GM06990 (cell line): Measurements from ENCODE around the gene CCDC33.

ENCODE experiments used
- DNase-seq: peaks from one replicate; pipeline ENCODE4 v3.0.0-alpha.2; 2011; ENCODE audit not compliant: insufficient read length; ENCODE audit errors: extremely low read depth
- H3K27me3 ChIP-seq: replicated peaks from 2 replicates; pipeline ENCODE4 v1.6.0; 2011; ENCODE audit warnings: low read length; ENCODE audit not compliant: control insufficient read depth, insufficient read depth
- H3K36me3 ChIP-seq: 2 replicates; pipeline ENCODE4 v1.5.1; 2011; ENCODE audit warnings: low read length; ENCODE audit not compliant: control insufficient read depth, insufficient read depth
- H3K4me3 ChIP-seq: replicated peaks from 2 replicates; pipeline ENCODE4 v1.5.1; 2011; ENCODE audit warnings: low read depth, mild to moderate bottlenecking, control low read depth, low read length
- TF ChIP-seq, protein P1 (sequence below): IDR thresholded peaks from 2 replicates; pipeline ENCODE4 v1.5.1; 2011; ENCODE audit warnings: low read length, control low read depth, mild to moderate bottlenecking, inconsistent platforms; ENCODE audit not compliant: insufficient read depth, poor library complexity, severe bottlenecking

Gene CCDC33

DNA sequence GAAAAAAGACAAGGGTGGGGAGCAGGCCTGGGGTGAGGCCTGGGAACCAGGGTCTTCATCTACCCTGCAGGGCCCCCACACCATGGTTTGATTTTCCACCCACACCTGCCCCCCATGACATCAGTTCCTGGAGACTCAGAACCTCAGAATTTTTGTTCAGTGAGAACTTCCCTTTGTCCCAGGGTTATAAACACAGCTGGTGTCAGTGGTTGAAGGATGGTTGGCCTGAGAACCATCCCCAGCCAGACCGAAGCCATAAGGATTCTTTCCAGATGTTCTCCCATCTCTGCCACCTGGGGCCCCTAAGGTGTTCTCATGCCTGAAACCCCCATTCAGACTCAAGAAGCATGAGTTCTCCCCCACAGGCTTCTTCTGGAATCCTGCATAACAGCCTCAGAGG is 16.6 kb downstream of the CCDC33 start:
- TF ChIP-seq, protein P1, sequence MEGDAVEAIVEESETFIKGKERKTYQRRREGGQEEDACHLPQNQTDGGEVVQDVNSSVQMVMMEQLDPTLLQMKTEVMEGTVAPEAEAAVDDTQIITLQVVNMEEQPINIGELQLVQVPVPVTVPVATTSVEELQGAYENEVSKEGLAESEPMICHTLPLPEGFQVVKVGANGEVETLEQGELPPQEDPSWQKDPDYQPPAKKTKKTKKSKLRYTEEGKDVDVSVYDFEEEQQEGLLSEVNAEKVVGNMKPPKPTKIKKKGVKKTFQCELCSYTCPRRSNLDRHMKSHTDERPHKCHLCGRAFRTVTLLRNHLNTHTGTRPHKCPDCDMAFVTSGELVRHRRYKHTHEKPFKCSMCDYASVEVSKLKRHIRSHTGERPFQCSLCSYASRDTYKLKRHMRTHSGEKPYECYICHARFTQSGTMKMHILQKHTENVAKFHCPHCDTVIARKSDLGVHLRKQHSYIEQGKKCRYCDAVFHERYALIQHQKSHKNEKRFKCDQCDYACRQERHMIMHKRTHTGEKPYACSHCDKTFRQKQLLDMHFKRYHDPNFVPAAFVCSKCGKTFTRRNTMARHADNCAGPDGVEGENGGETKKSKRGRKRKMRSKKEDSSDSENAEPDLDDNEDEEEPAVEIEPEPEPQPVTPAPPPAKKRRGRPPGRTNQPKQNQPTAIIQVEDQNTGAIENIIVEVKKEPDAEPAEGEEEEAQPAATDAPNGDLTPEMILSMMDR = no peak
- H3K4me3 ChIP-seq = no peak overlapping the region
- H3K36me3 ChIP-seq = no peaks in the 10 kb centered on the region
- no peak for DNase-seq
- H3K27me3 ChIP-seq = peaks cover 2% of the 10 kb centered on the region; the same call in 1 of the 2 replicates

DNA sequence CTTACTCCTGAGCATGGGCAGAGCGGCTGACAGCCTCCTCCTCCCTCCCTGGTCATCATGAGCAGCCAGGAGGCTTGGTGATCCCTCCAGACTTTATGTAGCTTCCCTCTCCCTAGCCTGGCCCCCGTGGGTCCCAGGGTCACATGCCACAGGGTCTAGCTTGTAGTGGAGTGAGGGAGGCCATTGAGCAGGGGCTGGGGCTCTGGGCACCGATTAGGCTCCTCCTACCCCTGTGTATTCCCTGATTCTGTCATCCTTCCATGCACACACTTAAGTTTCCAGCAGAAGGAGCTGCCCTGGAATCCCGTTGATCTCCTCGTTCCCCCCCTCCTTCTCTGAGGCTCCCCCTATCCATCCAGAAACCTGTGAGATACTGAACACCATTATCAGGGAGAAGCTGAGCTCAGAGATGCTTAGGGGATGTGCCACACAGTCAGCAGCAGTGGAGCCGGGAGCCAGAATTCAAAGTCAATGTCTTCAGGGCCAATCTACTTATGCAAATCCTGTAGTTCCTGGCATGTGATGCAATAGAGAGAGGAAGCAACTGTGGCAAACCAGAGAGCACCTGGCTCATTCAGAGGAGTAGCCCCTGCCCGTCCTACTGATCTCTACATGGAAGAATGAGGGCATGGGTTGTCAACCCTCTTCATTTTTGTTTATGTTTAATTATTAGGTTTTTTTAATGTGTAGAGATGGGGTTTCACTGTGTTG is 17.2 kb downstream of the CCDC33 start:
- no peak for DNase-seq
- TF ChIP-seq, protein P1 = no peak
- Histone ChIP-seq H3K4me3 (no peak overlapping the region), H3K27me3 (peaks cover 2% of the 10 kb centered on the region), H3K36me3 (no peaks in the 10 kb centered on the region)

DNA sequence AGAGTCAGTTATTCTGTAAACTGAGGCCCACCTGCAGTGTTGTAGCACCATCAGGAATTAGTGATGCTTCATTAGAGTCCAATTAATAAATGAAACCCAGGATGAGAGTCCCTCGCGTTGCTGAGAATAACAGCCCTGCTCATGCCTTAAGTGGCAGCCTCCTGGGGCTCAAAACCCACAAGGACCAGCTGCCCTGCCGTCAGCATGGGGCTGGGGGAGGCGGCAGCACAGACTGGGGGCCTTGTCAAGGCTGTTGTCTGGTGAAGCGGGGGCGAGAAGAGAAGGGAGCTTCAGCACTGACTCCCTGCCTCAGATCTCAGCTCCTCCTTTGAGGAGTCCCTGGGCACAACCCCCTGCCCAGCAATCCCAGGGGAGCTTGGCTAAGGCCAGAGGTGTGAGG is 21.0 kb downstream of the CCDC33 start:
- peaks cover 2% of the 10 kb centered on the region for H3K27me3 ChIP-seq
- no peak overlapping the region for H3K4me3 ChIP-seq
- TF ChIP-seq, protein P1 = no peak
- DNase-seq = no peak
- H3K36me3 ChIP-seq = no peaks in the 10 kb centered on the region

DNA sequence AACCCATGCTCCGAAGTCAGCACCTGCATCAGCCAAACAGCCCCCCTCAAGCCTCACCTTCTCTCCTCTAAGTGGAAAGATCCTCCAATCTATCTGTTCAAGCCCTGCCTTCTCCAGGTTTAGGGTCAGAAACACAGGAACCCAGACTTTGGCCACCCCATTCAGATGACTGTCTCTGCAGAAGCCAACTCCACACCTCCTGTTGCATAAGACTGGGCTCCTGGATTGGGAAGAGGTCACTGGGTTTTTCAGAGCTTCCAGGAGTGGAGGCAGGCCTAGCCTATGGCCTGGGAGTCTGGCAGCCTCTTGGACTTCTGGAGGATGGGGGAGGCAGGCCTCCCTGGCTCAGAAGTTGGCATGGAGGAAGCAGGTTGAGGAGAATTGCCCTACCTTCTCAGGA is 21.5 kb downstream of the CCDC33 start:
- no peaks in the 10 kb centered on the region for H3K36me3 ChIP-seq
- no peak for DNase-seq
- no peak overlapping the region for H3K4me3 ChIP-seq
- TF ChIP-seq, protein P1 = no peak
- peaks cover 2% of the 10 kb centered on the region for H3K27me3 ChIP-seq

DNA sequence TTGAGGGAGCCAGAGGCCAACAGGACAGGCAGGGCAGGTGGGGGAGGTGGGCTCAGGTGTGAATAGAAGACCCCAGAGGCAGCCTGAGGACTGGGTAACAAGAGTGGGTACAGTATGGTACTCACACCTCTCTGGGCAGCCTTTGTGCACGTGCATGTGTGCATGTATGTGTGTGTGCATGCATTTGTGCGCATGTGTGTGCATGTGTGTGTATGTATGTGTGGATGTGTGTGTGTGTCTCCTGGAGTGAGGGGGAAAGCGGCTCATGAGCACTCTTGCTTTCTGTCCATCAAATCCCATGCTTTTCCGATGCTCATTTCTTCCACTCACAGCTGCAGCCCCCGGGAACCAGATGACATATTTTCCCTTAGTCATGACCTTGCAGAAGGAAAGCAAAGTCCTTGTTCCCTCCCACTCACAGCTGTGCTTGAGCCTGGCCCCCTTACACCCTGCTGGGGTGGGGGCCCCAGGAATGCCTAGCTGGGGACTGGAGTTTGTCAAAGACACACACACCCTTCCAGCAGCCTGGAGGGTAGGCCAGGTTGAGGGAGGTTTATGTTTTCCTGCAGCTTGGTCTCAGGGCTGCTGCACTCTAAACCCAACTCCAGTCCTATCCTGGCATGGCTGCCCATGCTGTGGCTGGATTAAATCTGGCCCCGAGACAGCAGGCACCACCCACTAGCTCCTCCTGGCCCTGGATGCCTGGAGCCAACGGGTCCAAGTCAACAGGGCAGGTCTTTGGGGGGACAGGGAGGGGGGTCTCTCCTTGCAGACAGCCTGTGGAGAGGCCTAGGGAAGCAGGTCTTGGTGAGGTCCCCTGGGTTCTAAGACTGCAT is 22.5 kb downstream of the CCDC33 start:
- TF ChIP-seq, protein P1 = no peak
- Histone ChIP-seq H3K36me3 (no peaks in the 10 kb centered on the region), H3K4me3 (no peak overlapping the region), H3K27me3 (peaks cover 2% of the 10 kb centered on the region)
- DNase-seq = no peak
